Hepatocyte (in vitro differentiated cells): ENCODE measurements around the gene ZSWIM2. TPM values are rescaled to one million over a fixed set of nuclear protein-coding genes. Genes with fewer than 3 reads are reported as not detected.
"Not testable (repeated sequence)": the region's sequence is repeated elsewhere in the genome, so short reads cannot be mapped to it uniquely, and the experiment has no call there.

Experiments
- DNase-seq: peaks from one replicate; pipeline ENCODE4 v3.0.0-alpha.2; 2016; ENCODE audit warnings: low spot score
- H2AFZ ChIP-seq: fragments of 200-600 bp; sonication (generic); 2 replicates; pipeline ENCODE4 v1.6.0; 2016; ENCODE audit warnings: antibody characterized with exemption, mild to moderate bottlenecking
- H3K27ac ChIP-seq: fragments of 200-600 bp; sonication (generic); 2 replicates; pipeline ENCODE4 v1.5.1; 2016; ENCODE audit warnings: mild to moderate bottlenecking
- H3K27me3 ChIP-seq: fragments of 200-600 bp; sonication (generic); 2 replicates; pipeline ENCODE4 v1.6.1; 2016
- H3K36me3 ChIP-seq: fragments of 200-600 bp; sonication (generic); replicated peaks from 2 replicates; pipeline ENCODE4 v1.5.1; 2016; ENCODE audit warnings: low read depth; ENCODE audit not compliant: insufficient read depth
- H3K4me1 ChIP-seq: fragments of 200-600 bp; sonication (generic); 2 replicates; pipeline ENCODE4 v1.5.1; 2016; ENCODE audit warnings: mild to moderate bottlenecking, moderate library complexity; ENCODE audit not compliant: insufficient read depth
- H3K4me2 ChIP-seq: fragments of 200-600 bp; sonication (generic); 2 replicates; pipeline ENCODE4 v1.6.0; 2016
- H3K4me3 ChIP-seq: fragments of 200-600 bp; sonication (generic); 2 replicates; pipeline ENCODE4 v1.5.1; 2016; ENCODE audit warnings: mild to moderate bottlenecking
- H3K79me2 ChIP-seq: fragments of 200-600 bp; sonication (generic); 2 replicates; pipeline ENCODE4 v1.6.0; 2017; ENCODE audit warnings: mild to moderate bottlenecking
- H3K9me2 ChIP-seq: fragments of 200-600 bp; sonication (generic); replicated peaks from 2 replicates; pipeline ENCODE4 v1.6.0; 2017; ENCODE audit warnings: mild to moderate bottlenecking; ENCODE audit not compliant: insufficient read depth
- H3K9me3 ChIP-seq: fragments of 200-600 bp; sonication (generic); 2 replicates; pipeline ENCODE4 v1.5.1; 2016; ENCODE audit warnings: low read depth, mild to moderate bottlenecking
- H4K20me1 ChIP-seq: fragments of 200-600 bp; sonication (generic); 2 replicates; pipeline ENCODE4 v1.6.0; 2016; ENCODE audit warnings: mild to moderate bottlenecking; ENCODE audit not compliant: insufficient read depth, poor library complexity, severe bottlenecking
- EZH2 ChIP-seq: fragments of 200-600 bp; sonication (generic); IDR thresholded peaks from 2 replicates; pipeline ENCODE4 v1.6.1; 2016; ENCODE audit warnings: antibody characterized with exemption, mild to moderate bottlenecking, borderline replicate concordance
- EZH2phosphoT487 ChIP-seq: fragments of 200-600 bp; sonication (generic); IDR thresholded peaks from one replicate; pipeline ENCODE4 v1.6.1; 2018; ENCODE audit warnings: antibody characterized with exemption, mild to moderate bottlenecking, low read depth, moderate library complexity; ENCODE audit not compliant: unreplicated experiment, severe bottlenecking
- WGBS: methylation state at CpG from one replicate; pipeline ENCODE4 v1.1.6; 2016; ENCODE audit warnings: low lambda C conversion rate; ENCODE audit errors: missing lambda C conversion rate; 5-methylcytosine and 5-hydroxymethylcytosine counted together
- polyA plus RNA-seq: library from polyadenylated mRNA; unstranded; fragments of >200 nt; fragmentation: Nextera tagmentation; extraction: Ambion mirVana; gene quantifications from 2 replicates; pipeline ENCODE4 v1.2.1, GENCODE V29; 2016
- total RNA-seq: library from RNA; depleted of rRNA; stranded (reverse); fragments of >200 nt; gene quantifications from 2 replicates; pipeline ENCODE4 v1.2.3, GENCODE V29; 2014
- TF ChIP-seq, protein P1 (sequence below): fragments of 200-600 bp; sonication (generic); IDR thresholded peaks from 2 replicates; pipeline ENCODE4 v1.5.1; 2016; ENCODE audit warnings: antibody characterized with exemption, mild to moderate bottlenecking; ENCODE audit not compliant: poor library complexity

The ZSWIM2 gene, protein sequence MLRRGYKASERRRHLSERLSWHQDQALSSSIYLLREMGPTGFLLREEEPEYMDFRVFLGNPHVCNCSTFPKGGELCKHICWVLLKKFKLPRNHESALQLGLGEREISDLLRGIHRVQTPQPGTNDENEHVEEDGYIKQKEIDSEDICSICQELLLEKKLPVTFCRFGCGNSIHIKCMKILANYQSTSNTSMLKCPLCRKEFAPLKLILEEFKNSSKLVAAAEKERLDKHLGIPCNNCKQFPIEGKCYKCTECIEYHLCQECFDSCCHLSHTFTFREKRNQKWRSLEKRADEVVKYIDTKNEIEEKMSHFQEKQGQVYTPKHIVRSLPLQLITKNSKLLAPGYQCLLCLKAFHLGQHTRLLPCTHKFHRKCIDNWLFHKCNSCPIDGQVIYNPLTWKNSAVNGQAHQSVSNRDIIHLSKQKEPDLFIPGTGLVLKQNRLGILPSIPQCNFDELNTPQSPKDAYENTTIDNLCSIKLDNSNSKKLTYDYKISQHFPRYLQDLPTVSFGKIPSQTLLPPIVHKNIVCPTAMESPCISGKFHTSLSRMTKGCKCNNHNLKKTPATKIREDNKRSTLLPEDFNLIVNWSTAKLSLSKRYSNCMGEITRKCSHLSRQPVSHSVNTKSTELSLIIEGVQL
- total RNA-seq = 0.07 TPM in 1 of 2 replicates, not detected in the other
- 0.45 TPM in 1 of 2 replicates, not detected in the other for polyA plus RNA-seq

DNA sequence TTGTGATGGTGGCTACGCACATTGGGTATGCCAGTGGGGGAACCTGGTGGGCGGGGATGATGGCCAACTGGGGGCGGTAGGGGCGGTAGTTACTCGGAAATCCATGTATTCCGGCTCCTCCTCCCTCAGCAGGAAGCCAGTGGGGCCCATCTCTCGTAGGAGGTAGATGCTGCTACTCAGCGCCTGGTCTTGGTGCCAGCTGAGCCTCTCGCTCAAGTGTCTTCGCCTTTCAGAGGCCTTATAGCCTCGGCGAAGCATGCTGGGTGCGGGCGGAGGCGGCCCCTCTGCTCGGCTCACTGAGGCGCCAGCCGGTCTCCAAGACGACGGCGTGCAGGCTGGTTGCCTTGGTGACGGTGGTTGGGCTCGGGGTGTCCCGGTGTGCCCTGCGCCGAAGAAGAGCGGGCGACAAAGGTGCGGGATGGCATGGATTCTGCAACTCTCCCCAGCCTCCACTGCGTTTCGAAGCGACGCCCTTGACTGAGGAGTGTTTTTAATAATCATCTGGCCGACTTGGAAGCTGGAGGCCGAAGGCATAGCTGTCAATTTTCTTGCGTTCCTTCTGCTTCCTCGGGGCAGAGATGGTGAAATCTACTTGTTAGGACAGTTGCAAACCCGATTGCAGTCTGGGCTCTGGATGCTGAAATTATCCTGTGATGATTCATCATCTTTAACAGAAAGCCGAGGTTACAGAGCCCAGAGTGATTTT, at the start of gene ZSWIM2:
TSS of gene ZSWIM2 (minus strand) at position 298 of the 706 bp plus-strand sequence. CDS start at position 258, 40 bp downstream.
- peak within 1 kb of the TSS; percentile 54 for H3K27ac ChIP-seq
- peak within 1 kb of the TSS; percentile 50 for H3K4me3 ChIP-seq
- TF ChIP-seq EZH2 = no peak
- H3K9me2 ChIP-seq = no peaks in the 10 kb centered on the region
- DNase-seq = peak; percentile 80
- no peaks in the 10 kb centered on the region for H3K36me3 ChIP-seq
- H4K20me1 ChIP-seq = no peaks in the 10 kb centered on the region
- peak within 1 kb of the TSS; percentile 85 for H2AFZ ChIP-seq
- no peaks in the 10 kb centered on the region for H3K4me1 ChIP-seq
- WGBS = 2% methylated on average over 38 of the region's 39 CpGs
- no peaks in the 10 kb centered on the region for H3K79me2 ChIP-seq
- no peaks in the 10 kb centered on the region for H3K27me3 ChIP-seq
- H3K4me2 ChIP-seq = peak within 1 kb of the TSS; percentile 82
- H3K9me3 ChIP-seq = no peaks in the 10 kb centered on the region

DNA sequence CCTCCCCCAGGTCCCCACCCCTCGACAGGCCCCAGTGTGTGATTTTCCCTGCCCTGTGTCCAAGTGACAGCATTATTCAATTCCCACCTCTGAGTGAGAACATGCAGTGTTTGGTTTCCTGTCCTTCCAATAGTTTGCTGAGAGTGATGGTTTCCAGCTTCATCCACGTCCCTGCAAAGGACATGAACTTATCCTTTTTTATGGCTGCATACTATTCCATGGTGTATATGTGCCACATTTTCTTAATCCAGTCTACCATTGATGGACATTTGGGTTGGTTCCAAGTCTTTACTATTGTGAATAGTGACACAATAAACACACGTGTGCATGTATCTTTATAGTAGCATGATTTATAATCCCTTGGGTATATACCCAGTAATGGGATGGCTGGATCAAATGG, 47.2 kb upstream of the ZSWIM2 start:
- H3K9me2 ChIP-seq, H2AFZ ChIP-seq, H3K36me3 ChIP-seq, H3K4me3 ChIP-seq, H4K20me1 ChIP-seq, H3K4me2 ChIP-seq, H3K79me2 ChIP-seq, H3K4me1 ChIP-seq, H3K27me3 ChIP-seq, H3K9me3 ChIP-seq, DNase-seq, H3K27ac ChIP-seq: not testable (repeated sequence)
- 77% methylated on average over 3 of the region's 3 CpGs for WGBS

DNA sequence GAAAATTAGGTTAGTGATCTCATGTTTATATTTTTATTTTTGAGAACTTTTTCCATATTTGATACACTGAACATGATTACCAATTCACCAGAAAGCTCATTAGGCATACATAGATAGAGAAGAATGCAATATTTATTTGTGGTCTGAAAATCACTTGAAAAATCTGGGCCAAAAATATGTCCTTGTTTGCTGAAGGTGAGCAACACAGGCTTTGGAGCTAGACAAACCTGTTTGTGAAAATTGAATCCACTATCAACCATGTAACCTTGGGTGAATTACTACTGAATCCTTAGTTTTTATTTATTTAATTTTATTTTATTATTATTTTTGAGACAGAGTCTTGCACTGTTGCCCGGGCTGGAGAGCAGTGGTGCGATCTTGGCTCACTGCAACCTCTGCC, 46.5 kb upstream of the ZSWIM2 start:
- Histone ChIP-seq H2AFZ (no peak overlapping the region), H4K20me1 (no peaks in the 10 kb centered on the region), H3K4me1 (no peaks in the 10 kb centered on the region), H3K27me3 (no peaks in the 10 kb centered on the region), H3K9me3 (no peaks in the 10 kb centered on the region), H3K4me3 (no peak overlapping the region), H3K9me2 (no peaks in the 10 kb centered on the region), H3K27ac (no peak overlapping the region), H3K4me2 (no peak overlapping the region), H3K79me2 (no peaks in the 10 kb centered on the region), H3K36me3 (no peaks in the 10 kb centered on the region)
- 97% methylated on average over 2 of the region's 2 CpGs for WGBS
- TF ChIP-seq EZH2 (no peak), EZH2phosphoT487 (no peak)
- TF ChIP-seq, protein P1, sequence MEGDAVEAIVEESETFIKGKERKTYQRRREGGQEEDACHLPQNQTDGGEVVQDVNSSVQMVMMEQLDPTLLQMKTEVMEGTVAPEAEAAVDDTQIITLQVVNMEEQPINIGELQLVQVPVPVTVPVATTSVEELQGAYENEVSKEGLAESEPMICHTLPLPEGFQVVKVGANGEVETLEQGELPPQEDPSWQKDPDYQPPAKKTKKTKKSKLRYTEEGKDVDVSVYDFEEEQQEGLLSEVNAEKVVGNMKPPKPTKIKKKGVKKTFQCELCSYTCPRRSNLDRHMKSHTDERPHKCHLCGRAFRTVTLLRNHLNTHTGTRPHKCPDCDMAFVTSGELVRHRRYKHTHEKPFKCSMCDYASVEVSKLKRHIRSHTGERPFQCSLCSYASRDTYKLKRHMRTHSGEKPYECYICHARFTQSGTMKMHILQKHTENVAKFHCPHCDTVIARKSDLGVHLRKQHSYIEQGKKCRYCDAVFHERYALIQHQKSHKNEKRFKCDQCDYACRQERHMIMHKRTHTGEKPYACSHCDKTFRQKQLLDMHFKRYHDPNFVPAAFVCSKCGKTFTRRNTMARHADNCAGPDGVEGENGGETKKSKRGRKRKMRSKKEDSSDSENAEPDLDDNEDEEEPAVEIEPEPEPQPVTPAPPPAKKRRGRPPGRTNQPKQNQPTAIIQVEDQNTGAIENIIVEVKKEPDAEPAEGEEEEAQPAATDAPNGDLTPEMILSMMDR = no peak
- no peak for DNase-seq

DNA sequence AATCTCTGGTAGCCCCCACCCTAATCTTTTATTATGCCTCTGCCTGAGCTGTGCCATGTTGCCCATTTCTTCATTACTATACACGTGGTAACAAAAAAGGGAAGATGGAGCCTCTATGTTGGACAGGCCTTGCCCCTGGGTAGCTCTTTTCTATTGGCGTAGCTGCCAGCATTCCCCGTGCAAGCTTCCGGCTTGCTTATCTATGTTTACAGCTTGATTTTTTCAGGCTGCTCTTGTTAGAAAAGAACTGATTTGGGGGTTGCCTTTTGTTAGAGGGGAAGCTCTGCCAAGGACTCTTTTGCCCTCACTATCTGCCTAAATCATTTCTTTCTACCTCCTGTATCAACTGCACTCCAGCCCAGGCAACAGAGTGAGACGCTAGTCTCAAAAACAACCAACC, 45.5 kb upstream of the ZSWIM2 start:
- no peak overlapping the region for H2AFZ ChIP-seq
- no peak overlapping the region for H3K4me3 ChIP-seq
- no peak overlapping the region for H3K4me2 ChIP-seq
- TF ChIP-seq, protein P1 = no peak
- no peak for TF ChIP-seq EZH2
- no peak for TF ChIP-seq EZH2phosphoT487
- H3K4me1 ChIP-seq = no peaks in the 10 kb centered on the region
- no peaks in the 10 kb centered on the region for H3K9me3 ChIP-seq
- no peaks in the 10 kb centered on the region for H3K79me2 ChIP-seq
- no peaks in the 10 kb centered on the region for H3K9me2 ChIP-seq
- no peaks in the 10 kb centered on the region for H3K27me3 ChIP-seq
- H3K36me3 ChIP-seq = no peaks in the 10 kb centered on the region
- 64% methylated on average over 5 of the region's 5 CpGs for WGBS
- H4K20me1 ChIP-seq = no peaks in the 10 kb centered on the region
- no peak overlapping the region for H3K27ac ChIP-seq
- no peak for DNase-seq
